Activated T-helper 9 cell treated with anti-CD3 and anti-CD28 coated beads, Interleukin-2, amount 50 U/mL, for 16 hours (primary cell): ENCODE results near the gene MAP3K13.
"Not testable (repeated sequence)": the region's sequence is repeated elsewhere in the genome, so short reads cannot be mapped to it uniquely, and the experiment has no call there.

ENCODE experiments used
- DNase-seq: peaks from one replicate; pipeline ENCODE4 v3.0.0-alpha.2; 2020; ENCODE audit warnings: low read depth

The MAP3K13 gene

GRCh38 chr3:185399737-185400667 is 37.1 kb downstream of the MAP3K13 start:
- no peak for DNase-seq

DNA sequence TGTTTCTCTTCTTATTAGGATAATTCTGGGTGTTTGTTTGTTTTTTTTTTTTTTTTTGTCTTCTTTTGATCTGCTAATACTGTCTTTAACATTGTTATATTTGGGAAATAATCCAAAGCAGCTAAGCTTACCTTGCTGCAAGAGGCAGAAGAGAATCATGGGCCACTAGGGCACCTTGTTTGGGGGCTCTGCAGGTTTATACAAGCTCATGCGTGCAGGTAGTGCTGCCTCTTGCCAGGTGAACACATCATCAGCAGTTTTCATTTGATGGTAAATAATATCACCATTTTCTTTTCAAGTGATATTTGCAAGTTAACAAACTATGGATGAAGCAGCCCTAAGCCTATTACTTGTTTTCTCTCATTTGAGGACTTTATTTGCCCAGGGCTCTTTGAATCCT is 37.9 kb downstream of the MAP3K13 start:
- no peak for DNase-seq

DNA sequence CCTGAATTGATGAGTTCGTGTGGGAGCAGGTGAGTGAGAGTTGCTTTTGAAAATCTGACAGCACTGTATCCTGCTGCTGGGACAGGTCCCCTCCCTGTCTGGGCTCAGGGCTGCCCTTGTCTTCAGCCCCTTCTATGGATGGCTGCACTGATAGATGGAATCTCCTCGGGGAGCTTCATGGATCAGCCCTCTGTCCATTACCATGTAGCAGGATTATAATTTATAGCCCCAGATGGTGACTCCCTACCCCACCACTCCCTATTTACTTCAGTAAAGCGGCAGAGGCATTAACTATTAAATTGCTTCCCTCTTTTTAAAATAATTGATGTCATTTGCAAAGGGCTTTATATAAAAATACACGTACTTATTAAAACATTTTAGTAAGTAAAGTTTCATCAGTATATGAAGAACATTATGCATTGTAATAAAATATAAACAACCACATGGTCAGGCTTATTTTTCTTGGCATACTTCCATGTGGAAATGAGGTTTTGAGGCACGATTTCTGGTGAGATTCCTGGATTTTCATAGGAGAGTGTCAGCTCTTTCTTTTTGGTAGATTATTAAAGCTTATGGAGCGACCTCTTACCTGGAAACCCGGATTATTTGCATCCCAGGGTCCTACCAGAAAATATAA is 38.5 kb downstream of the MAP3K13 start:
- DNase-seq: no peak

DNA sequence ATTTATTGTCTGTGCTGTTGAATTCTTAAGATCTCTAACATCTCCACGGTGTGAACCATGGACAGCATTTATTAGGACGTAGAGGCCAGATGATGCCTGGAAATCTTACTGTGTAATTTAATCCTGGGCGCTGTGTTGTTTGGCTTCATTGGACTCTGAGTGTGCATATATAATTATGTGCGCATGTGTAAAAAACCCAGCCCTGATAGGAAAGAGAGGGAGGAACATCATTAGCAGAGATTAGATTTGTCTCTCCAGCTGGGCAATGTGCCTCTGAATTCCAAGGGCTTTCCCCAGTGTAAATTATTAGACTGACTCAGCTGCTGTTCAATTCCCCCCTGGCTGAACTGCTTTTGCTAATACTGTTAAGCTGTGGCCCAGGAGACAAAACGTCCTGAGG is 39.6 kb downstream of the MAP3K13 start:
- no peak for DNase-seq

GRCh38 chr3:185403002-185403401 is 40.1 kb downstream of the MAP3K13 start:
- DNase-seq: no peak

DNA sequence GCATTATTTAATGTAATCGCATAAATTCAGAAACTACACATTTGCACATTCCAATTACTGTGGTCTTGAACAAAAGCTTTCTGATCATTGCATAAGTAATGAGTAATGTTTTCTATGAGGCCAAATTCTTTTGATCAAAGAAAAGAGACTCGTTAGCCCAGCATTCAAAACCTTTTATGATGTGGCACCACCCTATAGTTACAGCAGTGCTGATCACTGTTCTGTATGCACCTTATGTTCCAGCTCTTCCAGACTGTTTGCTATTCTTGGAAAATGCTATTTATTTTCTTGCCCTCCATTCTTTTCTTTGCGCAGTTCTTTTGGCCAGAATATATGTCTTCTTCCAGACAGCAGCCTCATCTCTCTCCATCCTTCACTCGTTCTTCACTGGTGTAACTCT is 42.3 kb downstream of the MAP3K13 start:
- DNase-seq: no peak

- DNase-seq: no peak
Observed at GRCh38 chr3:185405664-185406063, 42.7 kb downstream of the MAP3K13 start.

- DNase-seq: no peak
Observed at GRCh38 chr3:185406121-185406620, 43.2 kb downstream of the MAP3K13 start.

- no peak for DNase-seq
Observed at GRCh38 chr3:185409957-185410356, 47.0 kb downstream of the MAP3K13 start.

DNA sequence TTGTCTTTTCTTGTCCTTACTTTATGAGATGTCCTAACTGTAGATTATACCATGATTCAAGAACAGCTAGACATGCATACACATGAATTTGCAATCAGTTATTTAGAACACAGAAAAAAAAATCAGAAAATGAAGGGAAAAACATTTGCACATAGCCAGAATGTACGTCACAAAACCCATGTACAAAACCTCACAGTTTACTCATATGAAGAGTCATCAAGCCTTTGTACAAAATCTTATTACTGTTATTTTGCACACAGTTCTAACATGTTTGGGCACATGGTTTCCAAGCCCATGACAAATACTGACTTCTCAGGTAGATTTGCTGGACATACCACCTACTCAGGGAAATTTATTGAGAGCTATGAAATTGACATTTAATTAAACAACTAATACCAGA is 48.2 kb downstream of the MAP3K13 start:
- DNase-seq: no peak

GRCh38 chr3:185416513-185416912 is 53.6 kb downstream of the MAP3K13 start:
- DNase-seq: no peak

GRCh38 chr3:185418561-185418977 is 55.6 kb downstream of the MAP3K13 start:
- not testable (repeated sequence) for DNase-seq

GRCh38 chr3:185420762-185421161 is 57.8 kb downstream of the MAP3K13 start:
- DNase-seq: no peak

GRCh38 chr3:185421577-185422232 is 58.8 kb downstream of the MAP3K13 start:
- no peak for DNase-seq

DNA sequence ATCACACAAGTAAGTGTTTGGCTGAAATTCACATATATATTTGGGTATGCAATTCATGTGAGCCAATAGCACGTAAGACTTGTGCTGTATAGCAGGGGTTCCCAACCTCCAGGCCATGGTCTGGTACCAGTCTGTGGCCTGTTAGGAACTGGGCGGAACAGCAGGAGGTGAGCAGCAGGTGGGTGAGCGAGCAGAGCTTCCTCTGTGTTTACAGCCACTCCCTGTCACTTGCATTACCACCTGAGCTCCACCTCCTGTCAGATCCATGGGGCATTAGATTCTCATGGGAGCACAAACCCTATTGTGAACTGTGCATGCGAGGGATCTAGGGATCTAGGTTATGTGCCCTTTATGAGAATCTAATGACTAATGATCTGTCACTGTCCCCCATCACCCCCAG is 59.7 kb downstream of the MAP3K13 start:
- no peak for DNase-seq

DNA sequence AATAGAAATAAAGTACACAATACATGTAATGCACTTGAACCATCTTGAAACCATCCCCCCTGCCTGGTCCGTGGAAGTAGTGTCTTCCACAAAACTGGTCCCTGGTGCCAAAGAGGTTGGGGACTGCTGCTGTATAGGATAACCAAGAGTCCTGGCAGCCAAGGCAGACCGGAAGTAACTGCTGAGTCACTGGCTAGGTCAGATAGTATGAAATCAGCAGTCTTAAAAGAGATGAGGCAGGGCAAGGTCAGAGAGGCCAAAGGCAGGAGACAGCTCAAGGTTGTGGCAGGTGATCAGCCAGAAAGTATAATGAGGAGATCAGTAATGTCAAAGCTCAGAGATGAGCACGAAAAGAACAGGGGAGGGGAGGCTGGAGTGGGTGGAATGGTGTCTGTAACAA is 60.2 kb downstream of the MAP3K13 start:
- DNase-seq: no peak

GRCh38 chr3:185424435-185424834 is 61.5 kb downstream of the MAP3K13 start:
- DNase-seq: no peak

DNA sequence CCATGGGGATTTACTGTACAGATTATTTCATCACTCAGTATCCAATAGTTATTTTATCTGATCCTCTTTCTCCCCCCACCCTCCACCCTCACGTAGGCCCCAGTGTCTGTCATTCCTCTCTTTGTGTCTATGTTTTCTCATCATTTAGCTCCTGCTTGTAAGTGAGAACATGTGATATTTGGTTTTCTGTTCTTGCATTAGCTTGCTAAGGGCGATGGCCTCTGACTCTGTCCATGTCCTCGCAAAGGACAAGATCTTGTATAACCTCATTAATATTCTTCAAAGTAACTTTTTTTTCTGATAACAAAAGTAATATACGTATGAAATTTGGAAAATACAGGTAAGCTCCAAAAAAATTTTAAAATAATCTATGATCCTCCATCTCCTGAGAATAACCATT is 67.4 kb downstream of the MAP3K13 start:
- DNase-seq: no peak

DNA sequence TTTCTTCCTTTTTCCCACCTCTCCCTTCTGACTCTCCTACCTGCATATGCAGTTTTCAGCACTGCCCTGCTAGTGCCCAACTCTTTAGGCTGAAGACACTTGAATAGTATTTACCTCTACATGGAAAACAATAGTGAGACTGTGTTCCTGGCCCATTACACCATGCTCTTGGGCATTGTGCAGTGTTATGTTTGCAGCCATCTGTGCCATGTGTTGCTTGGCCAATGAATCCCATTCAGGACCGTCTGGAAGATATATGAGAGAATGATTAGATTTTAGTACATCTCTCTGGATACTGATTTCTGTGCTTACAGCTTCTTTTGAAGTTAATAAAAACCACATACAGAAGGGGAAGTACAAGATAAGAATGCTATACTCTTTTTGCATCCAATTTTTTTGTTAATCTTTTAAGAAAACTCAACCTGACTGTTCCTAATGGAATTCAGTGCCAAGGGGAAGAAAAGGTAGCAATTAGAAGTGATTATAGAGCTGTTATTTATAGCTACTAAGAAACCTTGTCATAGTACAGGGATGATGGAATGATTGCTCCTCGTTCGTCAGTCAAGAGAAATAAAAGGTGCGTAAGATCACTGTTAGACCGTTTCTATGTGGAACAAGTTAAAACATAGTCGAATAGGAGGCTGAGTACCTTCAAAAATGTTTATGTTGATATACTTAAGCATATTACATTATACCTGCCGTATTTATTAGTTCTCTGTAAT is 77.0 kb downstream of the MAP3K13 start:
- no peak for DNase-seq

GRCh38 chr3:185442031-185442430 is 79.1 kb downstream of the MAP3K13 start:
- DNase-seq: no peak

GRCh38 chr3:185444329-185444728 is 81.4 kb downstream of the MAP3K13 start:
- DNase-seq: no peak

DNA sequence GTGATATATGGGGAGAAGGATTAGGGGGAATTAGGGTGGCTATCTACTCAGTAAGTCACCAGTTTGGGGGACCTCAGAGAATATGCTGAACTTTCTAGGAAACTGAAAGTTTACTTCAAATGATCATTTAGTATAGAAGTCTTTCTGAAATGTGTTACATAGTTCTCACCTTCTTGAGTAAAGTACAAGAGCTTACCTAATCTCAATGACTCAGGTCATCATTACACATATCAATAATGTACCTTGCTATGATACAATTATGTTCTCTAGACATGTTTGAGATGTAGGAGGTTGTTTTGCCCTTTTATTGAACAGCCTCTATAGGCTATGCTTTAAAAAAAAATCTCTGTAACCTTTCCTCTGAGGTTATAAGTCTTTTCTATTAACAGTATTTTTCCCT is 85.2 kb downstream of the MAP3K13 start:
- no peak for DNase-seq
